GM21529 (cell line): ENCODE results near the gene HES5.

Experiments
- ATAC-seq: cut with Tn5 transposase; IDR thresholded peaks from one replicate; pipeline ENCODE4 v1.9.1; 2021; ENCODE audit not compliant: unreplicated experiment

HES5 gene

GRCh38 chr1:2481885-2482284, 48.2 kb downstream of the HES5 start:
- no peak for ATAC-seq

DNA sequence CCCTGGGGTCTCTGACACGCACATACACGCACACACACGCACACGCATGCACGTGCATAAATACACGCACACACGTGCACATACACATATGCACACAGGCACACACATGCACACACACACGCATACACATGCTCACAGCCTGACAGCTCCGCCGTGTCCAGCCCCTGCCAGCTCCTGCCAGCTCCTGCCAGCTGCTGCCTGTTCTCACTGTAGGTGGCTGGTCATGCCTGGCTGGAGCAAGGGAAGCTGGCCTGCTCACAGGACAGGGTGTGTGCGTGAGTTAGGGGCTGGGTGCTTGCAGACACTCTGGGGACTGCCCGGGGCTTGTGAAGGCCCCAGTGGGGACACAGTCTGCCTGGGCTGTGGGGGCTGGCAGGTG, 49.1 kb downstream of the HES5 start:
- no peak for ATAC-seq

GRCh38 chr1:2480236-2480985, 49.7 kb downstream of the HES5 start:
- ATAC-seq = no peak

DNA sequence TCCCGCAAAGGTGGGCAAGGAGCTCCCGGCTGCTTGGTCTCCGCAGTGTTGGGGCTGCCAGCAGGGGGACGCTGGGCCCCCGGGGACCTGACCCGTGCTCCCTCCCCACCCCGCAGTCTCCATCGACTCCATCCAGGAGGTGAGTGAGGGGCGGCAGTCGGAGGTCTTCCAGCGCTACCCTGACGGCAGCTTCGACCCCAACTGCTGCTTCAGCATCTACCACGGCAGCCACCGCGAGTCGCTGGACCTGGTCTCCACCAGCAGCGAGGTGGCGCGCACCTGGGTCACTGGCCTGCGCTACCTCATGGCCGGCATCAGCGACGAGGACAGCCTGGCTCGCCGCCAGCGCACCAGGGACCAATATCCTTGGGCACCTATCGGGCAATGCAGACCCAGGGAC, 50.4 kb downstream of the HES5 start:
- ATAC-seq = no peak

GRCh38 chr1:2479186-2479585, 50.9 kb downstream of the HES5 start:
- ATAC-seq = no peak
